HG03039 (cell line): ENCODE data around the gene CD7.
A peak's percentile ranks its signal among the peaks of the same experiment; 100 is the strongest.

Source experiments
- ATAC-seq: cut with Tn5 transposase; IDR thresholded peaks from one replicate; pipeline ENCODE4 v1.9.1; 2021; ENCODE audit warnings: mild to moderate bottlenecking, moderate library complexity; ENCODE audit not compliant: unreplicated experiment

CD7 gene

GRCh38 chr17:82300707-82301270 lies 16.6 kb downstream of the CD7 start:
- no peak for ATAC-seq

DNA sequence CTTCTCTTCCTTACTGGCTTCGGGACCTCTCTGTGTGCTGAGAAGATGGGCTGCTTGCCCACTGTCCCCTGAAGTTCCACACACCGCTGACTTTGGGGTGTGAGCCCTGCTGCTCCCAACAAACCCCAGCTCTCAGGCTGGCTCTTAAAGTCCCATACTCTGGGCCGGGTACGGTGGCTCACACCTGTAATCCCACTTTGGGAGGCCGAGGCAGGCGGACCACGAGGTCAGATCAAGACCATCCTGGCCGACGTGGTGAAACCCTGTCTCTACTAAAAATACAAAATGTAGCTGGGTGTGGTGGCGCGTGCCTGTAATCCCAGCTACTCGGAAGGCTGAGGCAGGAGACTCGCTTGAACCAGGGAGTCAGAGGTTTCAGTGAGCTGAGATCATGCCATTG lies 17.2 kb downstream of the CD7 start:
- no peak for ATAC-seq

DNA sequence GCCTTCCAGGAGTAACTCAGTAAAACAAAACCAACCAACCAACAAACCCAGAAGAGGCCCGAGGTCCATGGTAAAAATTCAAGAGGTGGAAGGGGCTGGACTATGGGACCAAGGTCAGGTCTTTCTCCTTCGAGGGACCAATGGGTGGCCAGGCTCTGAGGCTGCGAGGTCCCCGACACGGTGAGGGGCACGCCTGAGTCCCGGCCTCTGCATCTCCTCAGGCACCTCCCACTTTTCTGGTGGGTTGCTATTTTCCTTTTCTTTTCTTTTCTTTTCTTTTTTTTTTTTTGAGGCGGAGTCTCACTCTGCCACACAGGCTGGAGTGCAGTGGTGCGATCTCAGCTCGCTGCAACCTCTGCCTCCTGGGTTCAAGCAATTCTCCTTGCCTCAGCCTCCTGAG lies 18.0 kb downstream of the CD7 start:
- ATAC-seq = no peak

- ATAC-seq = no peak
Observed at GRCh38 chr17:82298538-82299421, 18.6 kb downstream of the CD7 start.

DNA sequence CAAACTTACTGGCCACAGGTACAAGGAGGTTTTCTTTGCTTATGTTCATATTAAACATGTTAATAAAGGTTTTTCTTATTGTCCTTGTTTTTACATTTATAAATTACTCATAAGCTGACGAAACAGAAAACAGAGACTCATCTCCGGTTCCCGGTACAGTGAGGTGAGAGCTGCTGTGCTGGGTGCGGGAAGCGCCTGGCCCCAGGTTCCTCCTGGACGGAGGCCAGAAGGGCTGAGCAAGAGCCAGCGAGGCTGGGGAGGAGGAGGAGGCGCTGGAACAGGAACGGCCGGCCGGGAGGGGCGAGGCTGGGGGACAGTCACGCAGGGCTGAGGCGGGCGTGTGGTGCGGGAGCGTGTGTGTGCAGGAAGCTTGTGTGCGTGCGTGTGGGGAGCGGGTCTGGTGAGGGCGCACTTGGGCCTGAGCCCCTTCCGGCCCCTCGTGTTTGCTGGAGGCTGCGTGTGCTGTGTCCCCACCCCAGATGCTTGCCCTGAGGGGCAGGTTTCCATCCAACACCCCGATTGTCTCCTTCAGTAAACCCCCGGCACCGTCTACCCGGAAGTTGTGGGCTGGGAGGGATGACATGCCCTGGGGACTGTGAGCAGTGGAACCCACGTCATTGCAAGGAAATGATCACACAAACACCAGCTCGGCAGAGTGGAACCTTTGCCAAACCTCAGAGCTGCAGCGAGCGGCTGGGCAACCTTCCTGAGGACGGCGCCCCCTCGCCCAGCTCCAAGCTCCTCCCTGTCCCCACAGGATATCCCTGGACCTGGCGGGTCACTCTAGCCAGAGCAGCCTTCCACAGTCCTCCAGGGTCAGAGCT lies 19.5 kb downstream of the CD7 start:
- no peak for ATAC-seq

GRCh38 chr17:82297280-82297713 lies 20.1 kb downstream of the CD7 start:
- no peak for ATAC-seq

DNA sequence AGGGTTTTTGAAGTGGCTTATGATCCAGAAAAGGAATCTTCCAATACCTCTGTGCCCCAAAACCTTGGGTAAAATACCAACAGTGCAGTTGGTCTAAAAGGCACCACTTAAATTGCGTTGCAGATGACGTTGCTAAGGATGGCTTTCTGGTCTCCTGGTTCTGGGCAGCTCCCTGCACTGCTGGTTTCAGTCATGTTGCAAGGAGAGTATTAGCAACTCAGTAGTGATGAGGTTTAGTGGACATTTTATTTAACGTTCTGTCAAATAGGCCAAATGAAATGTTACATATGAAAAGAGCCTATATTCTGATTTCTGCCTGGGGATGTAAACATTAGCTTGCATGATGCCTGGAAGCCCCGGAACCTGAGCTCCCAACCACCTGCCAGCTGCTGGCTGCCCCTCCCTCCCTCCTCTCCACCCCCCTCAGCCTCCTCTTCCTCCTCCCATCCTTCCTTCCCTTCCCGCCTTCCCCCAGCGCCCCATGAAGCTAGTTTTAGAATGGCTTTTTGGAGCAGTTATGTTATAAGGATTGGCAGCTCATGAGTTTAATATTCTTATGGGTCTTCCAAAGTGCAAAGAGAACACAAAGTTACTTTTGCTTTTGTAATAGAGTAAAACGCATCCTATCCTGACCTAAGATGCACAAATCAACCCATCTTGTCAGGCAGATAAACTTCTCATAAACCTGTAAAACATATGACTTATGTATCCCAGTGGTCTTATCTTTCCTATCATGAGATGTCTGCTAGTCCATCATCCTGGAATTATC lies 20.7 kb downstream of the CD7 start:
- ATAC-seq = no peak

DNA sequence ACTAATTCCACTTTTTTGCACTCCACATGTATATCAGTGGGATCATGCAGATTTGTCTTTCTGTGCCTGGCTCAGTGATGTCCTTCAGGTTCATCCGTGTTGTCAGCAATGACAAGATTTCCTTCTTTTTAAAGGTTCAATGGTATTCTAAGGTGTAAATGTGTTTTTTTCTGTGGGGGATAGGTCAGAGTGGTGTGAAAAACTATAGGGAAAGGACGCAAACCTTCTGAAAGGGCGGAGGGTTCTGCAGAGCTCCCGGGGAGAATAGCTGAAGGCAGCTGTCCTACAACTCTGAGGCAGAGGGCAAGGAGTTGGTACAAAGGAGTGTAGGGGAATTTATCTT lies 22.0 kb downstream of the CD7 start:
- ATAC-seq = no peak

DNA sequence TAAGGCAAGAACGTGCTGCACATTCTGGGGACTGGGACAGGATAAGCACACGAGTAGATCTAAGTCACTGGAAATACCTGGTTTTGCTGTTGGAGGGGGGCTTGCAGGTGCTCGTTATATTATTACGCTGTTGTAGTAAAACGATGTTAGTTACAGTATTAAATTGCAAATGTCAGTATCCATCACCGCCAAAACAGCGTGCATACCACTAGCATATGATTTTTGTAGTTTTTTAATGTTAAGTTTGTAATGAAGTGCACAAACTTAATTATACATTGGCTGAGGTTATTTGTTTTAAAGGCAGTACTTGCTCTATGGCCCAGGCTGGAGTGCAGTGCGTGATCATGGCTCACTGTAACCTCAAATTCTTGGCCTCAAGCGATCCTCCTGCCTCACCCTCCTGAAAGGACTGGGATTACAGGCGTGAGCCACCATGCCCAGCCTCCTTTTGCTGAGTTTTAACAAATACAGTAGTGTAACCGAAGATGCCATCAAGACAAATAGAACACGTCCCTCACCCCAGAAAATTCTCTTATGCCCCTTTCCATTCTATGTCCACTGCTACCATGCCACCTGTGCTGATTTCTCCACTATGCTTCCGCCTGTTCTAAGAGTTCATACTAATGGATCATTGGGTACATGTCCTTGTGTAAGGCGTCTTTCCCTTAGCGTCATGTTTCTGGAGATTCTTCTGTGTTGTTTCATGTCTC lies 23.2 kb downstream of the CD7 start:
- no peak for ATAC-seq

GRCh38 chr17:82292251-82293154 lies 24.9 kb downstream of the CD7 start:
- peak; percentile 94 for ATAC-seq

- ATAC-seq = no peak
Observed at GRCh38 chr17:82291582-82292250, 25.7 kb downstream of the CD7 start.

GRCh38 chr17:82287868-82288801 lies 29.3 kb downstream of the CD7 start:
- no peak for ATAC-seq

DNA sequence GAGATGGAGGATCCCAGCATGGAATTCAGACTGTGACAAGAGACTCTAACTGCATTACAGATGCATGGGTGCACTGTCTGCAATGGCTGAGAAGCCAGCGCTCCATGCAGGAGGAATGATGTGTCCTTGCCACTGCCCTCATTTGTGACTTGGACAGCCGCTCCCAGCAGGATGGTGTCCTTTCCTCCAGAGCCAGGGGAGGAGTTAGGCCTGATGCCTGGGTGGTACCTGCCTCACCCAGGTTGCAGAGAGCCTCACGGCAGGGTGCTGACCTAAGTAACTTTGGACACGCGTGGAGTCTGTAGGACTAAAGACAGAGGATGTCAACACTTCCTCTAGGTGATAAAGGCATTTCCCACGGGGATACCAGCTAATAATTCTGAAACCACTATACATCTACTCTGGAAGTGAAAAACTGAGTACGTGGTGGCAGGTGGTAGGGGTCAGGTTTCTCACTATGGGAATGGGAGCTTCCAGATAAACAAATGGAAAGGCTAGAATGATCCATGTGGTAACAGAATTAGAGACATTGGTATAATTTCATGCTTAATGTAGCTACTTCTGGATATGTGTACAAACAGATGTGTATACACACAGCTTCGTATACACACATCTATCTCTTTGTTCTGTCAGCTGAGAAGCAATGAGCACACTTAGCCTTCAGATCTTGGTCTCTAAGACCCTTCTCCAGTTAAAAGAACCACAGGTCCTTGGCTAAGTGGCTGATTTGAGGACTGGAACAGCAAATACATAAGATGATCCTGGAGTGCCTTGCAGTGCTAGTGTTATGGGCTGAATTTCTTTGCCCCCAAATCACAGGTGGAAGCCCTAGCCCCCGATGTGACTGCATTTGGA lies 30.2 kb downstream of the CD7 start:
- ATAC-seq = no peak

DNA sequence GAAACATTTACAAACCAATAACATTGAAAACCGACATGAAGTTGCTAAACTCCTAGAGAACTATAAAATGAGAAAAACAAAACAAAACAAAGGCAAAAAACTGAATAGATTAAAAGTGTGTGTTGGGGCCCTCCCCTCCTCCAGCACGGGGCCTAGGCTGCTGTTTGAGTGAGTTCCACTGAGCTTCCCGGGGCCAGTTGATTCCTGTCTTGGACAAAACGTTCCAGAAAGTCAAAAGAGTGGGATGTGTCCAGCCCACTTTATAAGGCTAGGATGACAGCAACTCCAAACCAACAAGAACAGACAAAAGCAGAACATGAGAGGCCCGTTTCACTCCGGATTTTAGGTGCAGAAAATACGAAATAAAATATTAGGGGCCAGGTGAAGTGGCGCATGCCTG lies 32.3 kb downstream of the CD7 start:
- no peak for ATAC-seq

- ATAC-seq = no peak
Observed at GRCh38 chr17:82283208-82283749, 34.1 kb downstream of the CD7 start.
